ENCODE data around the gene CD82.

- TF ChIP-seq CTCF (optimal IDR thresholded peaks at IDR 0.05 in 1 of 3, IDR thresholded peaks at IDR 0.05 in 1 of 3, conservative IDR thresholded peaks at IDR 0.05 in 1 of 3; ENCODE audit: extremely low read depth in 1 of 3, insufficient read depth in 2 of 3, low read length in 3 of 3): no peak
- no peak for TF ChIP-seq EZH2 (IDR thresholded peaks at IDR 0.05; ENCODE audit: low read length)
Measured at GRCh38 chr11:44532809-44533208, 32.7 kb upstream of the CD82 start.
